Transverse colon (tissue), 4 donors: Measurements from ENCODE around the gene RAD23B. TPM values are rescaled to one million over a fixed set of nuclear protein-coding genes. Genes with fewer than 3 reads are reported as not detected.

ENCODE experiments used
- DNase-seq: peaks from one replicate; pipeline ENCODE4 v3.0.0-alpha.2; 2019
- H3K27ac ChIP-seq, 4 donors: fragments of 200-600 bp; sonication (generic); 2 replicates each; pipeline ENCODE4 v1.5.1; 2016 to 2018; ENCODE audit warnings: inconsistent platforms in 4 of 4
- H3K27me3 ChIP-seq: fragments of 200-600 bp; sonication (generic); 2 replicates; pipeline ENCODE4 v1.5.1; 2017; ENCODE audit warnings: inconsistent platforms
- H3K36me3 ChIP-seq, 4 donors: fragments of 200-600 bp; sonication (generic); 2 replicates each; pipeline ENCODE4 v1.5.1; 2017 to 2019; ENCODE audit warnings: inconsistent platforms in 4 of 4
- H3K4me1 ChIP-seq, 4 donors: fragments of 200-600 bp; sonication (generic); 2 replicates each; pipeline ENCODE4 v1.5.1; 2017 to 2020; ENCODE audit warnings: inconsistent platforms in 4 of 4
- H3K4me3 ChIP-seq, 4 donors: fragments of 200-600 bp; sonication (generic); 1 replicate in 1 of 4; 2 replicates in 3 of 4; pipeline versions ENCODE4 v1.5.1 to v1.6.1; 2017 to 2019; ENCODE audit warnings: inconsistent platforms in 4 of 4
- H3K9me3 ChIP-seq, 2 donors: fragments of 200-600 bp; sonication (generic); 2 replicates each; pipeline ENCODE4 v1.5.1; 2017 to 2019; ENCODE audit warnings: inconsistent platforms in 2 of 2
- CTCF ChIP-seq, 5 experiments: fragments of 200-600 bp in 3 of 5; fragments of 450-650 bp in 2 of 5; sonication (generic) in 3 of 5; IDR thresholded peaks; 1 replicate in 2 of 5; 2 replicates in 3 of 5; pipeline ENCODE4 v1.5.1; 2016 to 2017; ENCODE audit warnings: antibody characterized with exemption in 5 of 5, inconsistent platforms in 3 of 5, mild to moderate bottlenecking in 2 of 5, moderate library complexity in 1 of 5
- EP300 ChIP-seq: sonication (generic); formaldehyde crosslinking; IDR thresholded peaks from one replicate; pipeline ENCODE4 v1.6.1; 2017; ENCODE audit warnings: antibody characterized with exemption, low read depth
- POLR2A ChIP-seq: fragments of 450-650 bp; IDR thresholded peaks from one replicate; pipeline ENCODE4 v1.6.1; 2016; ENCODE audit warnings: antibody characterized with exemption, mild to moderate bottlenecking, moderate library complexity
- POLR2AphosphoS5 ChIP-seq, 3 donors: sonication (generic); formaldehyde crosslinking; IDR thresholded peaks; one replicate each; pipeline ENCODE4 v1.6.1; 2016; ENCODE audit warnings: antibody characterized with exemption in 3 of 3
- WGBS, 2 donors: methylation state at CpG; one replicate each; pipeline ENCODE4 v1.1.5; 2018; ENCODE audit warnings: low coverage in 1 of 2; 5-methylcytosine and 5-hydroxymethylcytosine counted together
- in situ Hi-C, 4 donors: fragments of 200-750 bp; cut with MboI; loops; one replicate each; pipeline versions ENCODE4 v1.15.0 to v1.15.1; 2017; ENCODE audit warnings: low sequenced_read_pairs in 3 of 4, low pct_ligation_motif_present in 1 of 4, low pct_unique_long_range_greater_than_20kb in 1 of 4
- intact Hi-C: fragments of 100-400 bp; cut with DNase I; formaldehyde crosslinking; loops from one replicate; pipeline ENCODE4 v1.15.1; 2023; ENCODE audit warnings: low total_unique reads
- total RNA-seq, 4 donors: library from RNA; depleted of rRNA; stranded (reverse); fragments of >200 nt; gene quantifications; one replicate each; pipeline ENCODE4 v1.1.0, GENCODE V29; 2016

The RAD23B gene
- 10 to 100 TPM; 41.8 to 75.2 (median 54.9) TPM for total RNA-seq

GRCh38 chr9:107282759-107283622, at the start of gene RAD23B:
RAD23B (plus strand) TSS chr9:107283279; CDS start chr9:107283630, 351 bp downstream.
- H3K9me3 ChIP-seq, result no peaks in the 10 kb centered on the region
- no peaks in the 10 kb centered on the region for H3K36me3 ChIP-seq
- in situ Hi-C loops (no loop called here), intact Hi-C loops (loop anchor here (1.0 kb wide), 1 partner anchor 47 kb away; no protein-coding TSS in a partner anchor)
- no peaks in the 10 kb centered on the region for H3K27me3 ChIP-seq
- H3K4me1 ChIP-seq, result peaks cover 3 to 41% (median 33%) of the 10 kb centered on the region in 4 donors
- WGBS, 2 donors, result 0% methylated on average over 39 of the region's 101 CpGs; no CpG with 5 or more reads in 1 of the 2 donors
- peak within 1 kb of the TSS; percentile 98 to 100 (median 98) for H3K27ac ChIP-seq
- TF ChIP-seq CTCF (IDR thresholded peaks at IDR 0.05), result no peak
- TF ChIP-seq EP300, result no peak
- peak; percentile 82 for TF ChIP-seq POLR2A
- peak; percentile 94 to 96 (median 95) for TF ChIP-seq POLR2AphosphoS5 (IDR thresholded peaks at IDR 0.05)
- peak within 1 kb of the TSS; percentile 94 to 100 (median 97) for H3K4me3 ChIP-seq
- peak; percentile 99 for DNase-seq

DNA sequence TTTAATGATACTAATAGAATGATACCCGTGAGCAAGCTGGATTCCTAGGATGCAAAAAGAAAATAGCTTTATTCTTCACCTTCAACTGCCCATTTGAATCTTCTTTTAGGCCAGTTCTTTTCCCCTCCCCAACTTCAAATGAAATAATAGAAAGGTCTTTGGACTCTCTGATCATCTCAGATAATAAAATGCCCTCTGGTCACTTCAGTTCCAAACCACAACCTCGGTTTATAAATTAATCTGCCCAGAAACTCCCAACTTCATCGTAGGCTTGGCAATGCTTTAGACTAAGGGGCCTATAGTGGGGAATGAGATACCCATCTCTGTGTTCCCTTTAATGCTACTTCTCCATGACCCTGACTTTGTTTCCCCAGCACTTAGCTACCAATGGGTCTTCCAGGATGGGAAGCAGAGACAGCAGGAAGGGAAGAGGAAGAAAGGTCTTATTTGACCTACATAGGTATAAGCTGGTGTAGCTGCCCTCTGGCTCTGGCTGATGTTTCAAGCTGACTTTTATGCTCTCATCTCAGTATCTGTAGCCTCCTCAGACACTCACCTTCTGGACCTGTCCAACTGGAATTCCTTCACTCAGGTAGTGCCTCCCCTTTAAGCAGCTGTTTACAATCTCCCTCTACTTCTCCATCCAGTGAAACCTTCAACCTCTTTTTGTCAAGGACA, 47.2 kb upstream of the RAD23B start:
- Histone ChIP-seq H3K4me1 (no peaks in the 10 kb centered on the region), H3K36me3 (no peaks in the 10 kb centered on the region), H3K27me3 (no peaks in the 10 kb centered on the region), H3K4me3 (no peak overlapping the region), H3K9me3 (no peaks in the 10 kb centered on the region), H3K27ac (no peak overlapping the region)
- in situ Hi-C loops (loop anchor here in 1 of 4 donors (10.0 kb wide), 1 partner anchor 109 kb away; no protein-coding TSS in a partner anchor), intact Hi-C loops (no loop called here)
- no peak for DNase-seq
- no peak for TF ChIP-seq EP300
- TF ChIP-seq POLR2AphosphoS5 (IDR thresholded peaks at IDR 0.05), result no peak
- TF ChIP-seq CTCF (IDR thresholded peaks at IDR 0.05), result no peak
- no peak for TF ChIP-seq POLR2A
- WGBS, 2 donors, result 86 to 88% methylated on average over 3 of the region's 3 CpGs

DNA sequence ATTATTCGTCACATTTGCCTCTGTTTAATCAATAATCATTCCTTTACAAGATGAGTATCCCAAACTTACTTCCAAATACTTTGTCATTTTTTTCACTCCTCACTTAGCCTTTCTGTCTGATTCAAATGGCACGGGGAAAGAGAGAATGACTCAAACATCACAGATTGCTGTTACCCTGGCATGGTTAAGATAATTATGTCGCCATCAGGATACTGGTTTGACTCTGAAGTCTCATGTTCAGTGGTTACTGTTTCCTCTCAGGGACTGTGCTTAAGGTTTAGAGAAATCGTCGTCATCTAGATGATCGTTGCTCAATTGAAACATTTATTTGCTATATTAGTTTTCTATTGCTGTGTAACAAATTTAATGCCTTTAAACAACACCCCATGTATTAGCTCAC, 45.2 kb upstream of the RAD23B start:
- no peak for DNase-seq
- 69 to 82% methylated on average over 6 of the region's 6 CpGs for WGBS, 2 donors
- TF ChIP-seq POLR2AphosphoS5 (IDR thresholded peaks at IDR 0.05) (no peak), CTCF (IDR thresholded peaks at IDR 0.05) (no peak), POLR2A (no peak), EP300 (no peak)
- H3K9me3 ChIP-seq, result no peaks in the 10 kb centered on the region
- H3K4me1 ChIP-seq, result peaks cover 0 to 4% (median 3%) of the 10 kb centered on the region in 4 donors
- intact Hi-C loops (no loop called here), in situ Hi-C loops (loop anchor here in 1 of 4 donors (10.0 kb wide), 1 partner anchor 107 kb away; no protein-coding TSS in a partner anchor)
- H3K36me3 ChIP-seq, result no peaks in the 10 kb centered on the region
- H3K4me3 ChIP-seq, result no peak overlapping the region
- H3K27me3 ChIP-seq, result no peaks in the 10 kb centered on the region
- H3K27ac ChIP-seq, result no peak overlapping the region

DNA sequence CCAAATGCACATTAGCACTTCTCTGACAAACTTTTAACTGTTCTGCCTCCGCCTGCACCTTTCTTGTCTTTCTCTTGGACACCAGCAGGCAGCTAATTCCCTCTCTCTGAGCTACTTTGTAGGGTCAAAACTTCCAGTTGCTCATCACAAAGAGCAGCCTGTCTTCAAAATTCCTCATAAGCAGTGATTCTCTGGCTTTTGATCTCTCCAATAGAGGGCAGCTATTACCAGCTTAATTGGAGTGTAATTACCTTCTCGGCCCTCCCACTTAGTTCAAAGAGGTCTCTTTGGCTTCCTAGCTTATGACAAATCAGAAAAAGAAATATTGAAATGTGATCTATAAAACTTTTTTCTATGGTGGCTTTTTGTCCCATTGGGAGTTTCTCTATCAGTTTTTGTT, 43.6 kb upstream of the RAD23B start:
- no peaks in the 10 kb centered on the region for H3K27me3 ChIP-seq
- no peaks in the 10 kb centered on the region for H3K36me3 ChIP-seq
- no peaks in the 10 kb centered on the region for H3K9me3 ChIP-seq
- H3K4me3 ChIP-seq, result no peak overlapping the region
- in situ Hi-C loops, result loop anchor here in 1 of 4 donors (10.0 kb wide), 1 partner anchor 105 kb away; no protein-coding TSS in a partner anchor
- DNase-seq, result no peak
- H3K4me1 ChIP-seq, result peaks cover 6 to 11% (median 10%) of the 10 kb centered on the region in 4 donors
- H3K27ac ChIP-seq, result no peak overlapping the region
- intact Hi-C loops, result no loop called here
- WGBS, 2 donors, result 63% methylated on average over 2 of the region's 2 CpGs
- TF ChIP-seq POLR2AphosphoS5 (IDR thresholded peaks at IDR 0.05) (no peak), CTCF (IDR thresholded peaks at IDR 0.05) (peak in 1 of 5 experiments; percentile 13)
